ENCODE data around the gene PKHD1.

The PKHD1 gene

DNA sequence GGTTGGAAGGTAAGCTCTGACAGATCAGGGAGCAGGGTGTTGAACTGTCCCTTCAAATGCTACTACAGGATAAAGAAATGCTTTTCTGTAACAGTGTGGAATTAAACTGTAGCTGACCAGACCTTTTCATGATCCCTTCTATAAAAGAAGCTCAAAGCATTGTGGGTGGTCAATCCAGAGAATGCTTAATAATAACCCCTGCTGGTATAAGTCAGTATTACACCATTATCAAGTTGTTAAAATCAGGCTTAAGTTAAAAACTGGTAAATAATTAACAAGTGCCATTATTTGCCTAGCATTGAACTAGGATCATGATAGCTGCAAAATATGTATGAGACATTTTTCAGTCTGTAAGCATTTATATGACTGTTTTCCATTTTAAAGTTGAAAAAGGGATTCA, 468.9 kb downstream of the PKHD1 start:
- no peak for DNase-seq (ENCODE audit: low read depth, low spot score)

DNA sequence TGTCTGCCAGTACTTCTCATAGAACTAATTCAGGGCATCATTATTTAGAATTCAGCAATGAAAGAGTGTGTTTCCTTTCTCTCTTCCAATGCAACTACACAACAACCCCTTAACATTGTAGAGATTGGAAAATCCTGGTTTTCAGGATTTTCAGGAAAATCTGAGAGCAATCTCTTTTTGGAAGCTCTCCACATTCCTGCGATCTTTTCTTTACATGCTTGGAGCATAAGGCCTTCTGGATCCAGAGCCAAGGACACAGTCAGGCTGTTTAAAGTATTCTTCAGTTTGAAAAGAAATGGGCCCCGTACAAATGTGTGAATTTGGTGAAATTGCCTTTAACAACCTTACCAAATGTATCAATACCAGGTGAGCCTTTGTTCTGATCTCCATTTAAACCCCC, 469.7 kb downstream of the PKHD1 start:
- no peak for DNase-seq (ENCODE audit: low read depth, low spot score)

GRCh38 chr6:51616243-51616642, 471.2 kb downstream of the PKHD1 start:
- no peak for DNase-seq (ENCODE audit: low read depth, low spot score)

GRCh38 chr6:51614725-51615124, 472.7 kb downstream of the PKHD1 start:
- DNase-seq (ENCODE audit: low read depth, low spot score) = no peak

GRCh38 chr6:51613558-51613957, 473.9 kb downstream of the PKHD1 start:
- no peak for DNase-seq (ENCODE audit: low read depth, low spot score)

GRCh38 chr6:51608932-51609331, 478.5 kb downstream of the PKHD1 start:
- no peak for DNase-seq (ENCODE audit: low read depth, low spot score)

DNA sequence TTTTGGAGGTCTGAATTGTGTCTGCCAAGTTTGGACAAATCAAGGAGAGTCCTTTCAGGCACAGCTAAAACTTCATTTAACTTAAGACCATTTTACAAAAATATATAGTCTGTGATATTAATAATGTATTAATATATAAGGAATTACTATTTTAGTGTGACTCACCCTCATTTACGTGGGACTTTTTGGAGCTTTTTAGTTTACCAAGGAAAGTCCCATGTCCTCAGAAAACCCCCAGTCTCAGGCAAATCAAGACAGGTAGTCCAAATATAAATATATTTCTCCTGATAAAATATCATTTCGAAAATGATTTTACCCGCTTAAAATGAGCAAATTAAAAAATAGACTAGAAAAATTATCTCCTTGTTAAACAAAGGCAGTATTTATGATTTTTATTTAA, 479.0 kb downstream of the PKHD1 start:
- DNase-seq (ENCODE audit: low read depth, low spot score) = no peak

GRCh38 chr6:51600514-51600913, 486.9 kb downstream of the PKHD1 start:
- DNase-seq (ENCODE audit: low read depth, low spot score) = no peak

- no peak for DNase-seq (ENCODE audit: low read depth, low spot score)
Observed at GRCh38 chr6:51598171-51598570, 489.2 kb downstream of the PKHD1 start.

- DNase-seq (ENCODE audit: low read depth, low spot score) = no peak
Observed at GRCh38 chr6:51594981-51595380, 492.4 kb downstream of the PKHD1 start.

- DNase-seq (ENCODE audit: low read depth, low spot score) = no peak
Observed at GRCh38 chr6:51585264-51585663, 502.1 kb downstream of the PKHD1 start.

- DNase-seq (ENCODE audit: low read depth, low spot score) = no peak
Observed at GRCh38 chr6:51584163-51584562, 503.2 kb downstream of the PKHD1 start.

DNA sequence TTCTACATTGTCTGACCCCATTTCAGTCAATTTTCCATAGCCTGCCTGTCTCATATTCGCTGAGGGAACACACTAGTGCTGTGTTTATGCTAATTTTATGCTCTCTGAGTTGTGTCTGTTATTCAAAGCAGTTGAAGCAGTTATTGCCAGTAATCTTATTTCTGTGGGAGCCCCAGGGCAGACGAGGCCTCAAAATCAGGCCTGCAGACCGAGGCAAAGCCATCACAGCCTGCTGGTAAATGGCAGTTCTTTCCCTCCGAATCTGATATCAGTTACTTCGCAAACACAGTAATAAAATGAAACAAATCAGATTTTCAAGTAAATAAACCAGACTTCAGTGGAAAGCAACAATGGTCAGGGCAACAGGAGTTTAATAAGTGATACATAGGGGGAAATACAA, 508.4 kb downstream of the PKHD1 start:
- no peak for DNase-seq (ENCODE audit: low read depth, low spot score)

DNA sequence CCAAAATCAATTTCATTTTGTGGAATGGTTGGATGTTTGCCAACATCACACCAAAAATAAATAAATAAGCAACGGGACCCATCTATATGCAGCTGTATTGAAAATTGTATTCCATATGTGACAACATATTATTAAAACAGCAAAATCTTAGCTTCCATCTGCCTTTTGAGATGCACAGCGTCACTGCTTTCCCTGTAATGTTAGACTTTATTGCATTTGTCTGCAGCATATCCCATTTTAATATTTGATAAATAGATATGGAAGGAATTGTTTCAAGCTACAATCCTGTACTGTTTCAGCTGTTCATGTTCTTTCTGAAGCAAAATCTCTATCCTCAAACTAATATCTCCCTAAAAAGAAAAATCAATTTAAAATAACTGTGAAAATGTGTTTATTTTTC, 509.1 kb downstream of the PKHD1 start:
- no peak for DNase-seq (ENCODE audit: low read depth, low spot score)

GRCh38 chr6:51574040-51574439, 513.4 kb downstream of the PKHD1 start:
- DNase-seq (ENCODE audit: low read depth, low spot score) = no peak

GRCh38 chr6:51571168-51571567, 516.2 kb downstream of the PKHD1 start:
- no peak for DNase-seq (ENCODE audit: low read depth, low spot score)

GRCh38 chr6:51570168-51570921, 517.1 kb downstream of the PKHD1 start:
- DNase-seq (ENCODE audit: low read depth, low spot score) = no peak

- no peak for DNase-seq (ENCODE audit: low read depth, low spot score)
Observed at GRCh38 chr6:51569594-51569993, 517.8 kb downstream of the PKHD1 start.

- DNase-seq (ENCODE audit: low read depth, low spot score) = no peak
Observed at GRCh38 chr6:51568771-51569170, 518.6 kb downstream of the PKHD1 start.

DNA sequence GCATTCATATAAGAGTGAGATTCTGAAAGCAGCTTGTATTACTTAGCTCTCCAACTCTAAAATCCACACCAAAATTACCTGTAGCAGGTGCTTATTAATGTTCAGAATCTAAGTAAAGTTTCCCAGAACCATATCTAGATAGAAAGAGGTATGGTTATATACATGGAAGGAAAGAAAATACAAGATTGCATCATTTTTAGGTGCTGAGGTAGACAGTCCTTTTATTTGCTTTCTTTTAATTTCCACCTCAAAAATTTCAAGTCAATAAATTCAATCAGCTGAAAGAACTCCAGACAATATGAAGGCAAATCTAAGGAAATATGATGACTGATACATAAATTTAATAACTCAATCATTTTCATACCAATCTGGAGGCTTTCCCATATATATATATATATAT, 521.9 kb downstream of the PKHD1 start:
- DNase-seq (ENCODE audit: low read depth, low spot score) = no peak
